Smooth muscle cell (in vitro differentiated cells): ENCODE data around the gene PCDH12. TPM values are rescaled to one million over a fixed set of nuclear protein-coding genes. Genes with fewer than 3 reads are reported as not detected.

Experiments
- DNase-seq: peaks from one replicate; lab custom pipeline; 2025; ENCODE audit not compliant: unreplicated experiment; lab: John Stamatoyannopoulos, UW
- H2AFZ ChIP-seq: fragments of 200-600 bp; sonication (generic); 2 replicates; pipeline ENCODE4 v1.6.0; 2016; ENCODE audit warnings: antibody characterized with exemption, low read depth, mild to moderate bottlenecking
- H3F3A ChIP-seq: fragments of 200-600 bp; sonication (generic); 2 replicates; pipeline ENCODE4 v1.6.0; 2017; ENCODE audit warnings: antibody characterized with exemption, low read depth
- H3K27ac ChIP-seq: fragments of 200-600 bp; sonication (generic); 2 replicates; pipeline ENCODE4 v1.5.1; 2016; ENCODE audit warnings: low read depth, mild to moderate bottlenecking
- H3K27me3 ChIP-seq: fragments of 200-600 bp; sonication (generic); 2 replicates; pipeline ENCODE4 v1.6.1; 2016; ENCODE audit warnings: low read depth, mild to moderate bottlenecking
- H3K36me3 ChIP-seq: fragments of 200-600 bp; sonication (generic); 2 replicates; pipeline ENCODE4 v1.5.1; 2016; ENCODE audit warnings: low read depth
- H3K4me1 ChIP-seq: fragments of 200-600 bp; sonication (generic); 2 replicates; pipeline ENCODE4 v1.5.1; 2016; ENCODE audit warnings: low read depth
- H3K4me2 ChIP-seq: fragments of 200-600 bp; sonication (generic); 2 replicates; pipeline ENCODE4 v1.6.0; 2016; ENCODE audit warnings: mild to moderate bottlenecking
- H3K4me3 ChIP-seq: fragments of 200-600 bp; sonication (generic); 2 replicates; pipeline ENCODE4 v1.5.1; 2016; ENCODE audit warnings: mild to moderate bottlenecking
- H3K79me2 ChIP-seq: fragments of 200-600 bp; sonication (generic); 2 replicates; pipeline ENCODE4 v1.6.0; 2016; ENCODE audit warnings: low read depth, mild to moderate bottlenecking
- H3K9ac ChIP-seq: fragments of 200-600 bp; sonication (generic); 2 replicates; pipeline ENCODE4 v1.6.0; 2016; ENCODE audit warnings: low read depth
- H3K9me3 ChIP-seq: fragments of 200-600 bp; sonication (generic); replicated peaks from 2 replicates; pipeline ENCODE4 v1.5.1; 2016; ENCODE audit warnings: low read depth
- H4K20me1 ChIP-seq: fragments of 200-600 bp; sonication (generic); 2 replicates; pipeline ENCODE4 v1.6.0; 2016; ENCODE audit warnings: low read depth
- WGBS: methylation state at CpG from one replicate; pipeline ENCODE4 v1.1.7; 2016; ENCODE audit warnings: low lambda C conversion rate; 5-methylcytosine and 5-hydroxymethylcytosine counted together
- polyA plus RNA-seq: library from polyadenylated mRNA; unstranded; fragments of >200 nt; fragmentation: Nextera tagmentation; extraction: Ambion mirVana; gene quantifications from 2 replicates; pipeline ENCODE4 v1.2.1, GENCODE V29; 2016
- total RNA-seq: library from RNA; depleted of rRNA; stranded (reverse); fragments of >200 nt; gene quantifications from 2 replicates; pipeline ENCODE4 v1.2.3, GENCODE V29; 2014
- TF ChIP-seq, protein P1 (sequence below): fragments of 200-600 bp; sonication (generic); IDR thresholded peaks from 2 replicates; pipeline ENCODE4 v1.5.1; 2017; ENCODE audit warnings: borderline replicate concordance, mild to moderate bottlenecking, antibody characterized with exemption; ENCODE audit not compliant: insufficient read depth, poor library complexity, severe bottlenecking

The PCDH12 gene
- total and polyA plus RNA-seq, 2 experiments from 2014 or later, result 0.21 TPM; not detected in 1

DNA sequence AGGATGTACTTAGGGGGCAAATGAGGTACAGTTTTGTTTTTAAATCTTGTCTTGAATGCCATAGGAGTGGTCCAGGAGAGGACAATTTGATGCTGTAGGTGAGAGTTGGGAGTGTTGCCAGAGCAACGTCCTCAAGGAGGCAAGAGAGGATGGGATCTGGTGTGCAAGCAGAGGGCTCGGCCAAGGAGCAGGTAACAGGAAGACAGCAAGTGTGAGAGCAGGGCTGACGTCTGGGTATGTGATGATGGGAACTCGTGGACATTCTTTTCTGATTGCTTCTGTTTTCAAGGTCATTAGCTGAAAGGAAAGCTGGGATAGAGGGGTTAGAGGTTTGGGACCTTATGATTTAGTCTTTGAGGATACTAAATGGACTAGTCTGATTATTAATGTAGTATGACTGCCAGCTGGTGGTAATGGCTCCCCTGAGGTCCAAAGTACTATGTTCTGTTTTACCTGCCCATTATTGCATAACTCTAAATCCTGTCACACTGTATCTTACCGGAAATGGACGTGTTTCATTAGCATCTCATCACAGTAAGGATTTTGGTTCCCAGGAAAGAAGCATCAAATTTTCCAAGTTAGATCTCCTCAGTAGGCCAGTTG is 39.5 kb upstream of the PCDH12 start:
- Histone ChIP-seq H2AFZ (no peak overlapping the region), H3K27me3 (no peaks in the 10 kb centered on the region), H3K9ac (no peak overlapping the region), H3K4me2 (no peak overlapping the region), H3K4me3 (no peak overlapping the region), H3K27ac (no peak overlapping the region), H4K20me1 (peaks cover 7% of the 10 kb centered on the region), H3K79me2 (peaks cover 5% of the 10 kb centered on the region), H3K36me3 (peaks cover 8% of the 10 kb centered on the region), H3K4me1 (no peaks in the 10 kb centered on the region), H3K9me3 (no peaks in the 10 kb centered on the region), H3F3A (peaks cover 13% of the 10 kb centered on the region)
- 70% methylated on average over 6 of the region's 6 CpGs for WGBS
- TF ChIP-seq, protein P1, sequence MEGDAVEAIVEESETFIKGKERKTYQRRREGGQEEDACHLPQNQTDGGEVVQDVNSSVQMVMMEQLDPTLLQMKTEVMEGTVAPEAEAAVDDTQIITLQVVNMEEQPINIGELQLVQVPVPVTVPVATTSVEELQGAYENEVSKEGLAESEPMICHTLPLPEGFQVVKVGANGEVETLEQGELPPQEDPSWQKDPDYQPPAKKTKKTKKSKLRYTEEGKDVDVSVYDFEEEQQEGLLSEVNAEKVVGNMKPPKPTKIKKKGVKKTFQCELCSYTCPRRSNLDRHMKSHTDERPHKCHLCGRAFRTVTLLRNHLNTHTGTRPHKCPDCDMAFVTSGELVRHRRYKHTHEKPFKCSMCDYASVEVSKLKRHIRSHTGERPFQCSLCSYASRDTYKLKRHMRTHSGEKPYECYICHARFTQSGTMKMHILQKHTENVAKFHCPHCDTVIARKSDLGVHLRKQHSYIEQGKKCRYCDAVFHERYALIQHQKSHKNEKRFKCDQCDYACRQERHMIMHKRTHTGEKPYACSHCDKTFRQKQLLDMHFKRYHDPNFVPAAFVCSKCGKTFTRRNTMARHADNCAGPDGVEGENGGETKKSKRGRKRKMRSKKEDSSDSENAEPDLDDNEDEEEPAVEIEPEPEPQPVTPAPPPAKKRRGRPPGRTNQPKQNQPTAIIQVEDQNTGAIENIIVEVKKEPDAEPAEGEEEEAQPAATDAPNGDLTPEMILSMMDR, result no peak
- no peak for DNase-seq

DNA sequence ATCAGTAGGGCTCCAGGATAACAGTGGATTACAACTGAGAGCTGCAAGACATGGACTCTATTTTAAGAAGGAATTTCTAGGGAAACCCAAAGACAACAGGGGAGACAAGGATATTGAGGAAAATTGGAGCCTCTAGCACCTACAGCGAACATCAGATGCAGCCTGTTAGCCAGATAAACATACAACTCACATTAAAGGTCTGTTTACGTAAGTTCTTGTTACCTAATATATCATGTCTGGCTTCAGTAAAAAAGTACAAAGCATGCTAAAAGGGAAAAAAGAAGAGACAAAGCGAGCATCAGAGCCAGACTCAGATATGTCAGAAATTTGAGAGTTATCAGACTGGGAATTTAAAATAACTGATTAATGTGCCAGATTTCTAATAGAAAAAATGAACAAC is 37.7 kb upstream of the PCDH12 start:
- Histone ChIP-seq H3K27me3 (no peaks in the 10 kb centered on the region), H3K27ac (no peak overlapping the region), H3K9ac (no peak overlapping the region), H3K36me3 (peaks cover 14% of the 10 kb centered on the region), H3K9me3 (no peaks in the 10 kb centered on the region), H3K4me3 (no peak overlapping the region), H3K4me1 (no peaks in the 10 kb centered on the region), H3K79me2 (peaks cover 5% of the 10 kb centered on the region), H2AFZ (no peak overlapping the region), H3F3A (peaks cover 4% of the 10 kb centered on the region), H3K4me2 (no peak overlapping the region), H4K20me1 (peaks cover 17% of the 10 kb centered on the region)
- no peak for DNase-seq
- WGBS, result 99% methylated on average over 3 of the region's 3 CpGs
- TF ChIP-seq, protein P1, result no peak

DNA sequence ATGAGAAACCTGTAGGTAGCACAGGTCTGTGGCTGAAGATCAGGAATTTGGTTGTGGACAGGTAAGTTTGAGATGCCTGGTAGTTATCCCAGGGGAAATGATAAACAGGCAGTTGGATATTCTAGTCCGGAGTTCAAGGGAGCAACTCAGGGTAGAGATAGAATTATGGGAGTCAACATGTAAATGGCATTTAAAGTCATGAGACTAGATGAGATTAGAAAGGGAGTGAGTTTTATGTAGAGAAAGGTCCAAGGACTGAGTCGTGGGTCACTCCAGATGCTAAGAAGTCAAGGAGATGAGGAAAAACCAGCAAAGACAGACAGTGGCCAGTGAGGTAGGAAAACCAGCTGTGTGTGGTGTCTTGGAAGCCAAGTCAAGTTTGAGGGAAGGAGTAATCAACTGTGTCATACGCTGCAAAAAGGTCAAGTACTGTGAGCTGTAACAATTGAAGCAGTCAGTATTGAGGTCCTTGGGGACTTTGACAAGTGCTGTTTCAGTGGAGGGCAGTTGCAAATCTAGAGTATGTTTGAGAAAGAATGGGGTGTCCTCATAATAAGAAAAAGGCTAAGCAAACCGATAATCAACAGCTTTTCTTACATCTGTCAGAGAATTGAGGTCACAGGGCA is 36.6 kb upstream of the PCDH12 start:
- H3K9ac ChIP-seq, result no peak overlapping the region
- peaks cover 14% of the 10 kb centered on the region for H3K36me3 ChIP-seq

More for the DNA sequence above, 36.6 kb upstream of the PCDH12 start:
- no peak for DNase-seq
- Histone ChIP-seq H3K4me1 (no peaks in the 10 kb centered on the region), H3K27ac (no peak overlapping the region), H3K9me3 (no peaks in the 10 kb centered on the region), H3K4me3 (no peak overlapping the region), H3K79me2 (peaks cover 5% of the 10 kb centered on the region), H3K4me2 (no peak overlapping the region), H4K20me1 (peaks cover 17% of the 10 kb centered on the region), H3K27me3 (no peaks in the 10 kb centered on the region), H2AFZ (no peak overlapping the region), H3F3A (peaks cover 9% of the 10 kb centered on the region)
- TF ChIP-seq, protein P1, result no peak
- WGBS, result 88% methylated on average over 4 of the region's 4 CpGs
